ENCODE data around the gene TMC7. TPM values are rescaled to one million over a fixed set of nuclear protein-coding genes. Genes with fewer than 3 reads are reported as not detected.
A peak's percentile ranks its signal among the peaks of the same experiment; 100 is the strongest.

TMC7 gene
- total and polyA plus RNA-seq, 2 of the 13 experiments (the other 11 are each of a cell fraction or from before 2014, with no cell fraction given): 1.2 to 5.1 TPM

DNA sequence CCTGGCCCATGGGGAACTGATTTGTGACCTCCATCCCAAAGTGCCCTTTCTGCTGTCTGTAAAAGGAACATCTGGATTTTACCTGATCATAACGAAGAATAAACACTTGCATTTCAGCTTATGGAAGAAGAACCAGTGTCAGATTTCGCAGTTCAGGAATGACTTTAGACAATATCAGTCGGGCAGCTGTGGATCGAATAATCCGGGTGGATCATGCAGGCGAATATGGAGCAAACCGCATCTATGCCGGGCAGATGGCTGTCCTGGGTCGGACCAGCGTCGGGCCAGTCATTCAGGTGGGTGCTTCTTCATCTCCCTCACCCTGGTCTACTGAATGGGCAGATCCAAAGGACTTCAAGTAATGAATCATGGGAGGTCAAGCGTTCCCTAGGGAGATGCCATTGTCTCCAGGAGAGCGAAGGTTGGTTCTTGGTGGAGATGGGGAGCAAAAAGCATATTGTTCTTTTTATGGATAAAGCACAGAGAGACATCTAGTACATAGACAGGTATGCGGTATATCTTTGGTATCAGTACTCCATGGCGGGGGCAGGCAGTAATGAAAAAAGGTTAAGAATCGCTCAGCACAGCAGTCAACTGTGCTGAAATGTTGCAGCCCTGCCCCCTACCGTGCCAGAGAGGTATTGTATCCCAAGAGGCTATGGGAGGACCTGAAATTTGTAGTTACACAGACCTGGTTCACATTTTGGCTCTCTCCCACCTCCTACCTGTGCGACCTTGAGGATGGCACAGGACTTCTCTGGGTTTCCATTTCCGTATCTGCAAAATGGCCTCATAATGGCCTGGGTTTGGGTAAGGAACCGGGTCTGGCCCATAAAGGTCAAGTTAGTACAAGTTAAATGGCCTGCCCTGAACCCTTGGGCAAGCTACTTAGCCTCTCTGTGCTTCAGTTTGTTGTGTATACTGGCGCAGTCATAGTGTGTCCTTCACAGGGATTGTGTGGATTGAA is 88.4 kb downstream of the TMC7 start (continued):
- TF ChIP-seq, protein P1, sequence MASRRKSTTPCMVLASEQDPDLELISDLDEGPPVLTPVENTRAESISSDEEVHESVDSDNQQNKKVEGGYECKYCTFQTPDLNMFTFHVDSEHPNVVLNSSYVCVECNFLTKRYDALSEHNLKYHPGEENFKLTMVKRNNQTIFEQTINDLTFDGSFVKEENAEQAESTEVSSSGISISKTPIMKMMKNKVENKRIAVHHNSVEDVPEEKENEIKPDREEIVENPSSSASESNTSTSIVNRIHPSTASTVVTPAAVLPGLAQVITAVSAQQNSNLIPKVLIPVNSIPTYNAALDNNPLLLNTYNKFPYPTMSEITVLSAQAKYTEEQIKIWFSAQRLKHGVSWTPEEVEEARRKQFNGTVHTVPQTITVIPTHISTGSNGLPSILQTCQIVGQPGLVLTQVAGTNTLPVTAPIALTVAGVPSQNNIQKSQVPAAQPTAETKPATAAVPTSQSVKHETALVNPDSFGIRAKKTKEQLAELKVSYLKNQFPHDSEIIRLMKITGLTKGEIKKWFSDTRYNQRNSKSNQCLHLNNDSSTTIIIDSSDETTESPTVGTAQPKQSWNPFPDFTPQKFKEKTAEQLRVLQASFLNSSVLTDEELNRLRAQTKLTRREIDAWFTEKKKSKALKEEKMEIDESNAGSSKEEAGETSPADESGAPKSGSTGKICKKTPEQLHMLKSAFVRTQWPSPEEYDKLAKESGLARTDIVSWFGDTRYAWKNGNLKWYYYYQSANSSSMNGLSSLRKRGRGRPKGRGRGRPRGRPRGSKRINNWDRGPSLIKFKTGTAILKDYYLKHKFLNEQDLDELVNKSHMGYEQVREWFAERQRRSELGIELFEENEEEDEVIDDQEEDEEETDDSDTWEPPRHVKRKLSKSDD (CRISPR knock-in tag; IDR thresholded peaks at IDR 0.05; ENCODE audit: low read depth): no peak
- no peak for TF ChIP-seq U2AF2 (IDR thresholded peaks at IDR 0.05; ENCODE audit: low read depth, low read length)
- no peak for TF ChIP-seq BRF2 (CRISPR knock-in tag; IDR thresholded peaks at IDR 0.05)
- no peak for TF ChIP-seq ZBTB14 (CRISPR knock-in tag; IDR thresholded peaks at IDR 0.05)
- peak; percentile 69; the same call in 1 of the 2 replicates for TF ChIP-seq ZNF891 (CRISPR knock-in tag; IDR thresholded peaks at IDR 0.05)
- TF ChIP-seq ZBTB10 (CRISPR knock-in tag; IDR thresholded peaks at IDR 0.05; ENCODE audit: borderline replicate concordance): no peak
- 0 out of 2 replicates have a peak, but pooled peaks have one; percentile 22 for TF ChIP-seq PHF8 (CRISPR knock-in tag; IDR thresholded peaks at IDR 0.05)
- TF ChIP-seq ZBTB1 (CRISPR knock-in tag; IDR thresholded peaks at IDR 0.05; ENCODE audit: borderline replicate concordance): no peak
- TF ChIP-seq, protein P2, sequence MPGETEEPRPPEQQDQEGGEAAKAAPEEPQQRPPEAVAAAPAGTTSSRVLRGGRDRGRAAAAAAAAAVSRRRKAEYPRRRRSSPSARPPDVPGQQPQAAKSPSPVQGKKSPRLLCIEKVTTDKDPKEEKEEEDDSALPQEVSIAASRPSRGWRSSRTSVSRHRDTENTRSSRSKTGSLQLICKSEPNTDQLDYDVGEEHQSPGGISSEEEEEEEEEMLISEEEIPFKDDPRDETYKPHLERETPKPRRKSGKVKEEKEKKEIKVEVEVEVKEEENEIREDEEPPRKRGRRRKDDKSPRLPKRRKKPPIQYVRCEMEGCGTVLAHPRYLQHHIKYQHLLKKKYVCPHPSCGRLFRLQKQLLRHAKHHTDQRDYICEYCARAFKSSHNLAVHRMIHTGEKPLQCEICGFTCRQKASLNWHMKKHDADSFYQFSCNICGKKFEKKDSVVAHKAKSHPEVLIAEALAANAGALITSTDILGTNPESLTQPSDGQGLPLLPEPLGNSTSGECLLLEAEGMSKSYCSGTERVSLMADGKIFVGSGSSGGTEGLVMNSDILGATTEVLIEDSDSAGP (CRISPR knock-in tag; IDR thresholded peaks at IDR 0.05; ENCODE audit: borderline replicate concordance): no peak
- TF ChIP-seq, protein P3, sequence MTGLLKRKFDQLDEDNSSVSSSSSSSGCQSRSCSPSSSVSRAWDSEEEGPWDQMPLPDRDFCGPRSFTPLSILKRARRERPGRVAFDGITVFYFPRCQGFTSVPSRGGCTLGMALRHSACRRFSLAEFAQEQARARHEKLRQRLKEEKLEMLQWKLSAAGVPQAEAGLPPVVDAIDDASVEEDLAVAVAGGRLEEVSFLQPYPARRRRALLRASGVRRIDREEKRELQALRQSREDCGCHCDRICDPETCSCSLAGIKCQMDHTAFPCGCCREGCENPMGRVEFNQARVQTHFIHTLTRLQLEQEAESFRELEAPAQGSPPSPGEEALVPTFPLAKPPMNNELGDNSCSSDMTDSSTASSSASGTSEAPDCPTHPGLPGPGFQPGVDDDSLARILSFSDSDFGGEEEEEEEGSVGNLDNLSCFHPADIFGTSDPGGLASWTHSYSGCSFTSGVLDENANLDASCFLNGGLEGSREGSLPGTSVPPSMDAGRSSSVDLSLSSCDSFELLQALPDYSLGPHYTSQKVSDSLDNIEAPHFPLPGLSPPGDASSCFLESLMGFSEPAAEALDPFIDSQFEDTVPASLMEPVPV (CRISPR knock-in tag; IDR thresholded peaks at IDR 0.05): no peak; the same call in 1 of the 2 replicates
- TF ChIP-seq PBX2 (CRISPR knock-in tag; IDR thresholded peaks at IDR 0.05): no peak
- no peak for TF ChIP-seq PRMT3 (CRISPR knock-in tag; IDR thresholded peaks at IDR 0.05; ENCODE audit: borderline replicate concordance, low read depth)
